KBM-7 (cell line): ENCODE data around the gene TMEM259.
"Not testable (repeated sequence)": the region's sequence is repeated elsewhere in the genome, so short reads cannot be mapped to it uniquely, and the experiment has no call there.

Experiments used
- DNase-seq: peaks from one replicate; pipeline ENCODE4 v3.0.0-alpha.2; 2015
- in situ Hi-C: fragments of 300-500 bp; cut with MboI; formaldehyde crosslinking; loops from 2 replicates; pipeline ENCODE4 v1.14.3; 2020; ENCODE audit warnings: low sequenced_read_pairs, low pct_unique_long_range_greater_than_20kb, mixed read lengths

Gene TMEM259

DNA sequence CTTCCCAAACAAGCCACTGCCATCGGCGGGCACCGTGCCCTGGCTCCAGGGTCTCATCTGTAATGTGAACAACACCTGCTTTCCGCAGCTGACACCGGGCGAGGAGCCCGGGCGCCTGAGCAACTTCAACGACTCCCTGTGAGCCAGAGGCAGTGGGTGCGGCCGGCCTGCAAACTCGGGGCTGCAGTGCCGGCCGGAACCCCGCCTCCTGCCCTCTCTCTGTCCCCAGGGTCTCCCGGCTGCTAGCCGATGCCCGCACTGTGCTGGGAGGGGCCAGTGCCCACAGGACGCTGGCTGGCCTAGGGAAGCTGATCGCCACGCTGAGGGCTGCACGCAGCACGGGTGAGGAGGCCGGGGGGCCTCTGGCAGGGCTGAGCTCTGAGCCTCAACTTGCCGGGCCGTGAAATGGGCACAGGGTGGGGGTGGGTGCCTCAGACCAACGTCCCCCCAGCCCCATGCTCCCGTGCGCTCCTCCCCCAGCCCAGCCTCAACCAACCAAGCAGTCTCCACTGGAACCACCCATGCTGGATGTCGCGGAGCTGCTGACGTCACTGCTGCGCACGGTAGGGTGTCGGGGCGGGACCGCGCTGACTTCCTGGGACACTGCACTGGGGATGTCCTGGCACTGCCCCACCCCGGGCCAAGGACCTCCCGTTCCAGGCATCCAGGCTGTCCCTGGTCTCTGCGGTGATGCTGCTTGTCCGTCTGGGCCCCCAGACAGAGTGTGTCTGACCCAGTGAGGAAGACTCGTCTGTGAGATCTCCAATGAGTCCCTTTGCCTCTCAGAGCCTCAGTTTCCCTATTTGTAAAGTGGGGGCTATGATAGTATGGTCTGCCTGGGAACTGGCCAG, 21.1 kb upstream of the TMEM259 start:
- in situ Hi-C loops = no loop called here
- DNase-seq = no peak

DNA sequence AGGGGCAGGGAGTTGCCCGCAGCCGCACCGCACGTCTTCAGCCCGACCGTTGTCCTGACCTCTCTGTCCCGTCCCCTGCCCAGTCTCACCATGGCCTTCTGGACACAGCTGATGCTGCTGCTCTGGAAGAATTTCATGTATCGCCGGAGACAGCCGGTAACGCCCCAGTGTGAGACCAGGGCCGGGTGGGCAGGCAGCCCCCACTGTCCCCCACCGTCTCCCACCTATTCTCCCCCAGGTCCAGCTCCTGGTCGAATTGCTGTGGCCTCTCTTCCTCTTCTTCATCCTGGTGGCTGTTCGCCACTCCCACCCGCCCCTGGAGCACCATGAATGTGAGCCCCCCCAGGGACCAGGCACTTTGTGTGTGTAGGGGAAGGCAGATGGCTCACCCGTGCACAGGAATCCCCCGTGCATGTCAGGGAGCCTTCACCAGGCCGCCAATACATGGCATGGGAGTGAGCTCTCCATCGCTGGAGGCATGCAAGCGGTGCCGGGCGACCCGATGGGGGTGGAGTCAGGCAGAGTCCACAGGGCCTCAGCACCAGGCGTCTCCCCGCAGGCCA, 20.4 kb upstream of the TMEM259 start:
- in situ Hi-C loops = no loop called here
- no peak for DNase-seq

DNA sequence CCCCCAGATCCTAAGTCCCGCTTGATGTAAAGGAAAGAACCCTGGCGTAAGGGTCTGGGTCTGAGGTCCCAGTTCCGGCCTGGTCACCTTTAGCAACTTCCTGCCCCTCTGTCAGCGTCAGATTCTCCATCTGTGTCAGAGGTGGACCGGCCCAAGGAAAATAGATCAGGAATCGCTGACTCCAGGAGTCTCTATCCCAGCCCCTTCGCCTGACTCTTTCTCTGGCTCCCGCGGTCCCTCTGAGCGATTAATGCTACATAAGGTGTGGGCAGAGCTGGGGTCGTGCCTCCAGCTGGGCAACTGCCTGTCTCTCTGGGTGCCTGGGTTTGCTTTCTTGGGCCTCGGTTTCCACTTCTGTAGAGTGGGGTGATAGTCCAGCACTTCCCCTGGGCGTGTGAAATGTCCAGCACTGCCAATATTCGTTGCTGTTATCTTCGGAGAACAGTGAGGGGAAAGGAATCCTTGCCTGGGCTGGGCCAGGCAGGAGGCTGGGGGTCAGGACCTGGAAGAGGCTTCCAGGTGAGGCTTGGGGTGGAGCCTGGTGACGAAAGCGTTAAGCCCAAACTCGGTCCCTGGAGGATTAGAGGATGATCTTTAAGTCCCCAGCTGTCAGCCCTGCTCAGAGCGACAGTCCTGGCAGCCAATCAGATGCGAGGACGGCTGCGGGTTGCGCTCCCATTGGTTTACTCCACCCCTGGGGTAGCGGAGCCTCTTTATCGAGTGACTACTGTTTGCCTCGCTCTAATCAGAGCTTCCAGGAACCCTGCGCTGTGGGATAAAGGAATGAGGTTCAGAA, 19.8 kb upstream of the TMEM259 start:
- in situ Hi-C loops = no loop called here

DNA sequence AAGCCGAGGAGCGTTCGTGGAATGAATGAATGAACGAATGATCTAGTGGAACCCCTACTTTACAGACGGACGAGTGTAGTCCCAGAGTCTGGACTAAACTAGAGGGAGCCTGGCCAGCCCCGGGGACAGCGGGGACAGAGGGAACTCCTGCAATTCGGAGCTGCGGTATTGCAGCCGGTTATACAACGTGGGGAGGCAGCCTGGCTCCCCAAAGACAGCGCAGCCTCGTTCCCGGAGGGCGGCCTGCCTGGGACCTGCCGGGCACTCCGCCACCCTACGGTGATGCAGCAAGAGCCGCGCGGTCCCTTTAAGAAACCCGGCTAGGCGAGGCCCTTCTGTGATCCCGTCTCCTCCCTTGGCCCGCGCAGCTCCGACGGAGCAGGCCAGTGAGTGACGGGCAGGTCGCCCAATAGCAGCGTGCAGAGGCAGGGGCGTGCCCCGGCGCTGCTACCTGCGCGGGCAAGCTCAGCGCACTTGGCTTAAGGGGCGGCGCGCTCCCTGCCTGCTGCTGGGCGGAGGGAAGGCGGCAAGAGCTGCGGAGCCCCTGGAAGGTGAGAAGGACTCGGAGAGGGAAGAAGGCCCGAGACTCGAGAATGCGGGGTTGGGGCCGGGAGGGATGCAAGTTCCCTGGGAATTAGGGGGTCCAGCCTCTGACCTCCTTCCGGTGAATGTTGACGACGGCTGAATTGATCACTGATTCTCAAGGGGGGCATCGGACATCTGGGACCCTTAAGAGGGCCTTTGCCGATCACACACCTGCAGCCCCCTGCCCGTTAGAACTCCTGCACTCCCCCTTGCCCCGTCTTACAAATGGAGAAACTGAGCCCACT, 18.9 kb upstream of the TMEM259 start, which contains the start of gene ABCA7:
Gene ABCA7, plus strand, starts transcription at position 462 of the 830 bp plus-strand sequence. CDS start 1,255 bp downstream, outside the sequence.
- DNase-seq = peak; percentile 98
- in situ Hi-C loops = no loop called here

More for the DNA sequence above, 19.8 kb upstream of the TMEM259 start:
- peak; percentile 82 for DNase-seq

DNA sequence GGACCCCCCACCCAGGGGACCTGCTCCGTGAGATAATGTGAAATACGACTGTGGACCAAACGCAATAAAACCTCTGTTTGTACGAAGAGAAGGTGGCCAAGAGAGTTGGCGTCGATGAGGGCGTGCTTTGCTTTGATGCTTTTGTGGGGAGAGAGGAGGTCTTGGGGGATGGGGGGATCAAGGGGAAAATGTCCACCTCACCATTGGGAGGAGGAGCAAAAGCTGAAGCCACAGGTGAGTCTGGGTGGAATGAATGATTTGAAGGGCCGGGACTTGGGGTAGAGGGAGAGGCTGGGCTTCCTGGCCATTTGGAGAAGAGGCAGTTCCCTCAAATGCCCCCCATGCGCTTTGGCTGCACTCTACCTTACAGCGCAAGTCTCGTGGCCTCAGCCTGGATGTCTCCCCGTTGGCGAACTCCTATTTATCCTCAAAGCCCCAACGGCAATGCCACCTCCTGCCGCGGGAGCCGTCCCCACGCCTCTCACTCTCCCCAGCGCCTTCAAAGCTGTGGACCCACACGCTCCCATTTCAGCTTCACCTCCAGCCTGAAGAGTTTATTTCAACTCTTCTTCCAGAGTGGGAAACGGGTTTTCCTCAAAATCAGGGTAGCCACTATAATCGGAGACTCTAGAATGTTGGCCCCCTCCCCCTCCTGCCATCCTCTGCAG, 18.2 kb upstream of the TMEM259 start:
- in situ Hi-C loops = no loop called here
- no peak for DNase-seq

DNA sequence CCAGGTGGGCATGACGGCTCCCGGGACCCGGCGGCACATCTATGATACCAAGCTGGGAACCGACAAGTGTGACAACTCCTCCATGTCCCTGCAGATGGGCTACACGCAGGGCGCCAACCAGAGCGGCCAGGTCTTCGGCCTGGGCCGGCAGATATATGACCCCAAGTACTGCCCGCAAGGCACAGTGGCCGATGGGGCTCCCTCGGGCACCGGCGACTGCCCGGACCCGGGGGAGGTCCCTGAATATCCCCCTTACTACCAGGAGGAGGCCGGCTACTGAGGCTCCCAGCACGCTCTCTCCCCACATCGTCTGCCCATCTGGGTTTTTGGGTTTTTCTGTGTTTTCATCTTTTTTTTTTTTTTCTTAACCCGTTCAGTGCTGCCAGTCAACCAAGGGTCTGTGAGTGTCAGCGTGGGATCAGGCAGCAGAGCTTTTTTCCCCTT, 16.7 kb upstream of the TMEM259 start:
- no peak for DNase-seq
- in situ Hi-C loops = no loop called here

DNA sequence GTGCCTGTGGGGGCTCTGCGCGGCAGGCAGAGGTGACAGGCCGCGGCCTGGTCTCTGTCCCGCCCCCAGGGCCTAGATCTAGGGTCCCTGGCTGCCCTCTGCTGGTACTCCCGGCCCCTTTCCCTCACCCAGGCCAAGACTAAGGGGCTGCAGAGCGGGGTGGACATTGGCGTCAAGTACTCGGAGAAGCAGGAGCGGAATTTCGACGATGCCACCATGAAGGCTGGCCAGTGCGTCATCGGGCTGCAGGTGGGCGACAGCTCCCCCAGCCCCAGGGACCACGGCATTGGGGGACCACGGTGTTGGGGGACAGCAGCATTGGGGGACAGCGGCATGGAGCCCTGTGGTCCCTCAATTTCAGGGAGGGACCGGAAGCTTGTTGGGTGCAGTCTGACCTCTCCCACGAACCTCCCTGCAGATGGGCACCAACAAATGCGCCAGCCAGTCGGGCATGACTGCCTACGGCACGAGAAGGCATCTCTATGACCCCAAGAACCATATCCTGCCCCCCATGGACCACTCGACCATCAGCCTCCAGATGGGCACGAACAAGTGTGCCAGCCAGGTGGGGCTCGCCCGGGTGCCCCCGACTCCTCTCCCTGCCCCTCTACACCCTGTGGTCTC, 15.2 kb upstream of the TMEM259 start:
- no peak for DNase-seq
- in situ Hi-C loops = no loop called here

DNA sequence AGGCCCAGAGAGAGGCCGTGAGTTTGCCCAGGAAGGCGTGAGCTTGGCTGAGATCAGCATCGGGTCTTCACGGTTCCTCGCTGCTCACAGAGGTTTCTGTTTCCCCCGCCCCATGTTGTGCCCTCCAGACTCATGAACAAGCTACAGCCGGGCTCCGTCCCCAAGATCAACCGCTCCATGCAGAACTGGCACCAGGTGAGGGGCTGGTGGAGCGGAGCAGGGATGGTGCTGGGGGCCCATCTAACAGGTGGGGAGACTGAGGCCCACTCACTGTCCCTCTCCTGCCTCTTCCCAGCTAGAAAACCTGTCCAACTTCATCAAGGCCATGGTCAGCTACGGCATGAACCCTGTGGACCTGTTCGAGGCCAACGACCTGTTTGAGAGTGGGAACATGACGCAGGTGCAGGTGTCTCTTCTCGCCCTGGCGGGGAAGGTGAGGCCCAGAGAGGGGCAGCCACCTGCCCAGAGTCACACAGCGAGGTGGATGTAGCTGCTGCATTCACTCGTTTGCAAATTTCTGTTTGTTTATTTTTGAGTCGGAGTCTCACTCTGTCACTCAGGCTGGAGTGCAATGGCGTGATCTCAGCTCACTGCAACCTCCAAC, 11.4 kb upstream of the TMEM259 start:
- DNase-seq = no peak
- in situ Hi-C loops = no loop called here

DNA sequence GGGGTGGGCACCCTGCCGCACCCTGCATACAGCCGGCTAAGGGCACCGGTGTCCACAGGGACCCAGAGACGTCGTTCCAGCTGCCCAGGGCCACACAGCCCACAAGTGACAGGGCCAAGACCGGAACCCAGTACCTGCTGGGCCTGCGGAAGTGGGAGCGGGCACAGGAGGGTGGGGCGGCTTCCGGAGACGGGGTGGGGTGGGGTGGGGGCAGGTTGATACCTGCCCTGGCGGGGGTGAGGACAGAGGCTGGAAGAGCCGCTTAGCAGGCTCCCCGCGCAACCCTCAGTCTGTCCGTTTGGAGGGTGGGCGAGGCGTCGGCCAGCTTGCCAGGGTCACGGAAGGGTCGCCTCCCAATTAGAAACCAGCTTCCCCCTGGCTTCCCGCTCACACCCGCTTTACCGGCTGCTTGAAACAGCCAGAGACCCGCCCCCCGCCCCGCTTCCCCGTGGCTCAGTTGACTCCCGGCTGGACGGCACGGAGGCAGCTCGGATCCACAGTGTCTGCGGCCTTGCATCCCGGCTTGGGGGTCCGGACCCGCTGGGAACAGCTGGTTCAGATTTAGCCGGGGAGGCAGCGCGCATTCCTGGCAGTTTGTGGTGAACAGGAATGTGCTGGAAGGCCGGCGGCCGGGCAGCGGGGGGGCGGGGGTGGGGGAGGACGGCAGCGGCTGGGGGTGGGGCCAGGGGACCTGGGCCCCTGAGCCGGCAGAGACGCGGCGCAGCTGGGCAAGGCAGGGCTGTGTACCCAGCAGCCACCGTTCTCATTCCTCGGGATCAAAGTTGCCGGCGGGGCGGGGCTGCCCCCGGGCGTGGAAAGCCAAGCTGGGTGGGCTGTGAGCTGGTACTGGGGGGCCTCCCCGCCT, 7.4 kb upstream of the TMEM259 start:
- in situ Hi-C loops = no loop called here
- DNase-seq = peak; percentile 58

DNA sequence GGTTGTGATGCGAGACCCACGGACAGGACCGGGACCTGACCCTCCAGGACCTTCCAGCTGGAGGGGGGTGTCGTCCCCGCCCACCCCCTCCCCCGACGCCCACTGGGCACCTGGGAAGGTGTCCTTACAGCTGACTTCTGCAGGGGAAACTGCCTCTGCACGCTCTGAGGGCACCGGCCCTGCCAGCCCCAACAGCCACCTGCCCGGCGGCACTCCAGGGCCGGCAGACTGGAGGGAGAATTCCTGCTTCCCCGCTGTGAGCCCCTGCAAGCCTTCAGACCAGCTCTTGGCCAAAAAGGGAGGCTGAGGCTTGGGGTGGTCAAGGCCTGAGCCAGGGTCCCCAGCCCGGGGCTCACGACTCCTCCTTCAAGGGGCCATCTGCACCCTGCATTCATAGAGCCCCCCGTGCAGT, 6.7 kb upstream of the TMEM259 start:
- no peak for DNase-seq
- in situ Hi-C loops = no loop called here

DNA sequence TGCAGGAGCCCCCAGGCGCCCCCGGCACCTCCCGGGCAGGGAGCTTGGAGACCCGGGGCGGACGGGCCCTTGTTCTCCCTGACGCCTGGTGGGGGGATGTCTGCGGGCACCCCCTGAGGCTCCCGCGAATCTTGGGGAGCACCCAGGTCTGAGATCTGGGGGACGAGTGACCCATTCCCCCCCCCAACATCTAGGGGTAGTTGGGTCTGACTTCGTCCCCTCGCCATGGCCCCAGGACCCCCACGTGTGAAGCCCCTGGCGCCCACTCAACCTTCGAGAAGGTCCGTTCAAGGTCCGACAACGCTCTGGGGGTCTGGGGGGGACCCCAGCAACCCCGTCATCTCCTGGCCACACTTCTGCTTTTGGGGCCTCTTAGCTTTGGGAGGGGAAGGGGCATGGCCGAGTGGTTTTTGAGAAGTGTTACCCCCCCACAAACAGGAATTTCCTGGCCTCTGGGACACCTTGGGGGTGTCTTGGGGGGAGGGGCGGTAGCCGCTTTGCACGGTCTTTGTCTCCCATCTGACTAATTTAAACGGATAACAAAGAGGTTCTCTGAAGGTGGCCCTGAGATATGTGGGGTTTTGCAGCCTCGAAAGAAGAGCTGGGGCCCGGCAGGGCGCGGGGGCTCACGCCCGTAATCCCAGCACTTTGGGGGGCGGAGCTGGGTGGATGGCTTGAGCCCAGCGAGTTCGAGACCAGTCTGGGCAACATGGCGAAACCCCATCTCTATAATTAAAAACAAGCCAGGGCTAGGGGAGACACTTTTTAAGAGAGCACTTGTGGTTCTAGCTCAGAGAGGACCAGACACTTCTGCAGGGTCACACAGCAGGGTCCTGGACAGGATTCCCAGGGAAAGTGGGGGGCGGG, 6.1 kb upstream of the TMEM259 start:
- in situ Hi-C loops = no loop called here
- peak; percentile 63 for DNase-seq

DNA sequence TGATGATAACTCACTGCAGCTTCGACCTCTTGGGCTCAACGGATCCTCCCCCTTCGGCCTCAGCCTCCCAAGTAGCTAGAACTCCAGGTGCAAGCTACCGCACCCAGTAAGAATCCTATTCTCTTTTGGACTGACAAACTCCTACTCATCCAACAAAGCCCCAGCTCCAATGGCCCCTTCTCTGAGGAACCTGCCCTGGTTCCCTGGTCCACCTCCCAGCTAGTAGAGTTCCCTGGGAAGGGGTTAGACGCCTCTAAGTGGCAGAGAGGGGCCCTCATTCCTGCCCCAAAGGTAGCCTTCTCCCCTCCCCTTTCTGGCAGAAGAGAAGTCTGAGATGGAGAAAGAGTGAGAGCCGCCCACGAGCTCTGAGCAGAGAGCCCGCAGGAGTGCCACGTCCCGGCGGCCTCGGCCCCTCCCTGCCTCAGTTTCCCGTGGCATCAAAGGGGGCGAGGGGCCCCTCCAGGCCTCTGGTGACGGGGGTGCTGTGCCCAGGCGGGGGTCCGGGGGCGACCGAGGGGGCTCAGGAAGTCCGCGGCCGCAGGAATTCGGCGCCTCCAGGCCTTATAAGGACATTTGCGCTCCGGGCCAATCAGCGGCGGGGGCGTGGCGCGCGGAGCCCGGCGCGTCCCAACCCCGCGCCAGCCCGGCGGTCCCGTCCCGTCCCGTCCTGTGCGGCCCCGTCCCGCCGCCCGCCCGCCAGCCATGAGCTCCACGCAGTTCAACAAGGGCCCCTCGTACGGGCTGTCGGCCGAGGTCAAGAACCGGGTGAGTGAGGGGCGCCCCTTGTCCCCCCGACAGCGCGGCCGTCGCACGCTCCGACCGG, 5.2 kb upstream of the TMEM259 start, which contains the start of gene CNN2:
Gene CNN2, plus strand, starts transcription at position 649 of the 823 bp plus-strand sequence. Its CDS starts 54 bp downstream, at position 703.
- DNase-seq = peak; percentile 71
- in situ Hi-C loops = no loop called here

DNA sequence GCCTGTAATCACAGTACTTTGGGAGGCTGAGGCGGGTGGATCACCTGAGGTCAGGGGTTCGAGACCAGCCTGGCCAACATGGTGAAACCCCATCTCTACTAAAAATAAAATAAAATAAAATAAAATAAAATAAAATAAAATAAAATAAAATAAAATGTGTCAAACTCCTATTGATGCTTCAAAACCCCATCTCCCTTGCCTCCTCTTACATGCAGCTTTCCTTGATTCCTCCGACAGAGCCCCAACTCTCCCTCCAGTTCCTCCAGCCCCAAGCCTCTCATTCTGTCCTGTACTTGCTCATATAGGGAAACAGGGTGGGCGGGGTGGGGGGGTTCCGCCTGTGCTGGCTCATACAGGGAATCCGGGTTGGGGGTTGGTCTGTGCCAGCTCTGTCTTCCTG, 4.2 kb upstream of the TMEM259 start:
- DNase-seq, in situ Hi-C loops: not testable (repeated sequence)

DNA sequence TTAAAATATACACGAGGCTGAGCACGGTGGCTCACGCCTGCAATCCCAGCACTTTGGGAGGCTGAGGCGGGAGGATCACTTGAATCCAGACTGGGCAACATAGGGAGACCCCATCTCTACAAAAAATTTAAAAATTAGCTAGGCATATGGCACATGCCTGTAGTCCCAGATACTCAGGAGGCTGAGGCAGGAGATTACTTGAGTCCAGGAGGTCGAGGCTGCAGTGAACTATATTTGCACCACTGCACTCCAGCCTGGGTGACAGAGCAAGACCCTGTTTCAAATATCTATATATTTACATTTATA, 2.9 kb upstream of the TMEM259 start:
- DNase-seq, in situ Hi-C loops: not testable (repeated sequence)
